CD4-positive, alpha-beta T cell treated with Interferon alpha-2 for 1 hour (primary cell): Measurements from ENCODE around the gene ALG14.

Source experiments
- DNase-seq, 2 donors: peaks; one replicate each; pipeline ENCODE4 v3.0.0-alpha.2; 2020 to 2022

The ALG14 gene

GRCh38 chr1:94979656-94980581 lies 92.8 kb downstream of the ALG14 start:
- no peak for DNase-seq

GRCh38 chr1:94979131-94979530 lies 93.6 kb downstream of the ALG14 start:
- DNase-seq: no peak

- DNase-seq: no peak
Measured at GRCh38 chr1:94978401-94978800, 94.3 kb downstream of the ALG14 start.

GRCh38 chr1:94976971-94977548 lies 95.7 kb downstream of the ALG14 start:
- no peak for DNase-seq

GRCh38 chr1:94974824-94975223 lies 97.9 kb downstream of the ALG14 start:
- no peak for DNase-seq

- no peak for DNase-seq
Measured at GRCh38 chr1:94974241-94974640, 98.5 kb downstream of the ALG14 start.

- no peak for DNase-seq
Measured at GRCh38 chr1:94973309-94973922, 99.3 kb downstream of the ALG14 start.

GRCh38 chr1:94971491-94971924 lies 101.2 kb downstream of the ALG14 start:
- no peak for DNase-seq

- DNase-seq: no peak
Measured at GRCh38 chr1:94970783-94971182, 102.0 kb downstream of the ALG14 start.

GRCh38 chr1:94969137-94969536 lies 103.6 kb downstream of the ALG14 start:
- DNase-seq: no peak

GRCh38 chr1:94966033-94966432 lies 106.7 kb downstream of the ALG14 start:
- DNase-seq: no peak

GRCh38 chr1:94963864-94964263 lies 108.9 kb downstream of the ALG14 start:
- no peak for DNase-seq

- DNase-seq: peak; percentile 24 to 46
Measured at GRCh38 chr1:94962409-94963265, 110.1 kb downstream of the ALG14 start.

- DNase-seq: no peak
Measured at GRCh38 chr1:94961988-94962387, 110.8 kb downstream of the ALG14 start.

- DNase-seq: no peak
Measured at GRCh38 chr1:94961582-94961981, 111.2 kb downstream of the ALG14 start.

- no peak for DNase-seq
Measured at GRCh38 chr1:94958081-94958480, 114.7 kb downstream of the ALG14 start.

GRCh38 chr1:94955767-94956632 lies 116.8 kb downstream of the ALG14 start:
- DNase-seq: no peak

- DNase-seq: no peak
Measured at GRCh38 chr1:94954263-94955220, 118.2 kb downstream of the ALG14 start.

- DNase-seq: no peak
Measured at GRCh38 chr1:94953746-94954145, 119.0 kb downstream of the ALG14 start.

- no peak for DNase-seq
Measured at GRCh38 chr1:94953107-94953506, 119.6 kb downstream of the ALG14 start.

GRCh38 chr1:94952539-94952938 lies 120.2 kb downstream of the ALG14 start:
- DNase-seq: no peak
